A673 (cell line): ENCODE measurements around the gene DNAH3. TPM values are rescaled to one million over a fixed set of nuclear protein-coding genes. Genes with fewer than 3 reads are reported as not detected.

Experiments used
- BruUV-seq: library from RNA; stranded (reverse); fragments of 400-500 nt; replicated peaks from 2 replicates; lab custom pipeline; 2021; lab: Mats Ljungman, UMichigan
- CTCF ChIA-PET: fragments of 300-600 bp; sonication (Branson Sonifier 250); formaldehyde crosslinking; loops from one replicate; lab custom pipeline; 2022; ENCODE audit warnings: antibody characterized with exemption; lab: Charles Lee
- POLR2A ChIA-PET: fragments of 300-600 bp; sonication (Branson Sonifier 250); formaldehyde crosslinking; loops from one replicate; lab custom pipeline; 2022; ENCODE audit warnings: antibody characterized with exemption; ENCODE audit not compliant: low non-redundant PET; lab: Charles Lee
- DNase-seq: peaks from one replicate; pipeline ENCODE4 v3.0.0-alpha.2; 2015; ENCODE audit warnings: low spot score
- H3K27ac ChIP-seq: fragments of 200-600 bp; sonication (generic); 2 replicates; pipeline ENCODE4 v1.5.1; 2016; ENCODE audit warnings: mixed run types, low read depth, mild to moderate bottlenecking, mixed read lengths, antibody characterized with exemption, low read length; ENCODE audit not compliant: poor library complexity, severe bottlenecking
- H3K27me3 ChIP-seq: fragments of 200-600 bp; sonication (generic); replicated peaks from 2 replicates; pipeline ENCODE4 v1.6.1; 2017; ENCODE audit warnings: mixed run types, low read depth, mild to moderate bottlenecking, mixed read lengths, antibody characterized with exemption, low read length; ENCODE audit not compliant: insufficient read depth, poor library complexity
- H3K36me3 ChIP-seq: fragments of 200-600 bp; sonication (generic); 2 replicates; pipeline ENCODE4 v1.6.1; 2016; ENCODE audit warnings: mixed run types, mild to moderate bottlenecking, mixed read lengths, antibody characterized with exemption, low read length; ENCODE audit not compliant: insufficient read depth, poor library complexity, severe bottlenecking
- H3K4me1 ChIP-seq: fragments of 200-600 bp; sonication (generic); 2 replicates; pipeline ENCODE4 v1.6.1; 2017; ENCODE audit warnings: mixed run types, mild to moderate bottlenecking, mixed read lengths, antibody characterized with exemption, low read length; ENCODE audit not compliant: insufficient read depth, poor library complexity, severe bottlenecking
- H3K4me3 ChIP-seq: fragments of 200-600 bp; sonication (generic); 2 replicates; pipeline ENCODE4 v1.5.1; 2016; ENCODE audit warnings: low read depth, mixed run types, mild to moderate bottlenecking, mixed read lengths, low read length; ENCODE audit not compliant: poor library complexity, severe bottlenecking
- H3K9me3 ChIP-seq: fragments of 200-600 bp; sonication (generic); 2 replicates; pipeline ENCODE4 v1.6.1; 2016; ENCODE audit warnings: mixed run types, low read depth, mild to moderate bottlenecking, mixed read lengths, antibody characterized with exemption, low read length; ENCODE audit not compliant: poor library complexity, severe bottlenecking
- CTCF ChIP-seq: fragments of 300-800, 200-600 bp; sonication (generic); conservative IDR thresholded peaks from 2 replicates; pipeline ENCODE4 v1.5.1; 2017; ENCODE audit warnings: low read depth, mild to moderate bottlenecking, antibody characterized with exemption, low read length, moderate library complexity, mixed read lengths
- EZH2 ChIP-seq: fragments of 200-600 bp; sonication (generic); IDR thresholded peaks from 2 replicates; pipeline ENCODE4 v1.6.1; 2017; ENCODE audit warnings: borderline replicate concordance, low read depth, mild to moderate bottlenecking, mixed read lengths, antibody characterized with exemption, low read length; ENCODE audit not compliant: poor library complexity, severe bottlenecking
- intact Hi-C: fragments of 100-400 bp; cut with micrococcal nuclease; formaldehyde crosslinking; loops from one replicate; pipeline ENCODE4 v1.10.0; 2022; ENCODE audit not compliant: unreplicated experiment
- total RNA-seq: library from RNA; stranded (reverse); gene quantifications from 2 replicates; pipeline ENCODE4 v1.2.3, GENCODE V29; 2021

DNAH3 gene
- total RNA-seq, 1 experiment from 2014 or later: not detected

GRCh38 chr16:20899071-20899470 lies 251.6 kb downstream of the DNAH3 start:
- no peaks in the 10 kb centered on the region for H3K9me3 ChIP-seq
- BruUV-seq: no TSS peak
- TF ChIP-seq CTCF (no peak), EZH2 (no peak)
- H3K4me3 ChIP-seq: peak overlapping the region; percentile 75
- H3K27me3 ChIP-seq: no peaks in the 10 kb centered on the region
- DNase-seq: no peak
- H3K4me1 ChIP-seq: peaks cover 20% of the 10 kb centered on the region
- no peaks in the 10 kb centered on the region for H3K36me3 ChIP-seq
- H3K27ac ChIP-seq: peak overlapping the region; percentile 96
- intact Hi-C loops: no loop called here
- CTCF ChIA-PET: no interaction called here
- POLR2A ChIA-PET: no interaction called here

GRCh38 chr16:20897922-20898321 lies 252.7 kb downstream of the DNAH3 start:
- TF ChIP-seq EZH2 (no peak), CTCF (no peak)
- no TSS peak for BruUV-seq
- Histone ChIP-seq H3K4me3 (no peak overlapping the region), H3K36me3 (no peaks in the 10 kb centered on the region), H3K27me3 (no peaks in the 10 kb centered on the region), H3K27ac (no peak overlapping the region), H3K9me3 (no peaks in the 10 kb centered on the region), H3K4me1 (peaks cover 20% of the 10 kb centered on the region)
- intact Hi-C loops: no loop called here
- CTCF ChIA-PET: no interaction called here
- no peak for DNase-seq
- POLR2A ChIA-PET: no interaction called here

GRCh38 chr16:20897253-20897897 lies 253.3 kb downstream of the DNAH3 start:
- H3K4me3 ChIP-seq: no peak overlapping the region

More at GRCh38 chr16:20897253-20897897, 253.3 kb downstream of the DNAH3 start:
- TF ChIP-seq CTCF (no peak), EZH2 (no peak)
- H3K27me3 ChIP-seq: no peaks in the 10 kb centered on the region
- BruUV-seq: no TSS peak
- no peaks in the 10 kb centered on the region for H3K9me3 ChIP-seq
- CTCF ChIA-PET: no interaction called here
- no peak for DNase-seq
- POLR2A ChIA-PET: no interaction called here
- no peaks in the 10 kb centered on the region for H3K36me3 ChIP-seq
- H3K27ac ChIP-seq: no peak overlapping the region
- peaks cover 20% of the 10 kb centered on the region for H3K4me1 ChIP-seq
- intact Hi-C loops: no loop called here
